ENCODE data around the gene GMDS. TPM values are rescaled to one million over a fixed set of nuclear protein-coding genes. Genes with fewer than 3 reads are reported as not detected.

Gene GMDS
- total and polyA plus RNA-seq, 2 experiments from 2014 or later = 30.1 to 36.5 TPM

- TF ChIP-seq JUNB (IDR thresholded peaks at IDR 0.05; ENCODE audit: unreplicated experiment) (no peak), POLR2AphosphoS5 (IDR thresholded peaks at IDR 0.05; ENCODE audit: low read depth) (no peak), EZH2 (IDR thresholded peaks at IDR 0.05; ENCODE audit: low read depth, unreplicated experiment) (no peak), CREB1 (CRISPR knock-in tag; IDR thresholded peaks at IDR 0.05; ENCODE audit: low read depth) (no peak), NANOG (IDR thresholded peaks at IDR 0.05; ENCODE audit: borderline replicate concordance) (no peak), EZH2phosphoT487 (IDR thresholded peaks at IDR 0.05; ENCODE audit: unreplicated experiment) (no peak), ZNF331 (CRISPR knock-in tag; IDR thresholded peaks at IDR 0.05; ENCODE audit: low read depth) (no peak)
- TF ChIP-seq, protein P1, sequence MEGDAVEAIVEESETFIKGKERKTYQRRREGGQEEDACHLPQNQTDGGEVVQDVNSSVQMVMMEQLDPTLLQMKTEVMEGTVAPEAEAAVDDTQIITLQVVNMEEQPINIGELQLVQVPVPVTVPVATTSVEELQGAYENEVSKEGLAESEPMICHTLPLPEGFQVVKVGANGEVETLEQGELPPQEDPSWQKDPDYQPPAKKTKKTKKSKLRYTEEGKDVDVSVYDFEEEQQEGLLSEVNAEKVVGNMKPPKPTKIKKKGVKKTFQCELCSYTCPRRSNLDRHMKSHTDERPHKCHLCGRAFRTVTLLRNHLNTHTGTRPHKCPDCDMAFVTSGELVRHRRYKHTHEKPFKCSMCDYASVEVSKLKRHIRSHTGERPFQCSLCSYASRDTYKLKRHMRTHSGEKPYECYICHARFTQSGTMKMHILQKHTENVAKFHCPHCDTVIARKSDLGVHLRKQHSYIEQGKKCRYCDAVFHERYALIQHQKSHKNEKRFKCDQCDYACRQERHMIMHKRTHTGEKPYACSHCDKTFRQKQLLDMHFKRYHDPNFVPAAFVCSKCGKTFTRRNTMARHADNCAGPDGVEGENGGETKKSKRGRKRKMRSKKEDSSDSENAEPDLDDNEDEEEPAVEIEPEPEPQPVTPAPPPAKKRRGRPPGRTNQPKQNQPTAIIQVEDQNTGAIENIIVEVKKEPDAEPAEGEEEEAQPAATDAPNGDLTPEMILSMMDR (conservative IDR thresholded peaks at IDR 0.05; ENCODE audit: low read depth in 2 of 2) = no peak
- TF ChIP-seq, protein P2, sequence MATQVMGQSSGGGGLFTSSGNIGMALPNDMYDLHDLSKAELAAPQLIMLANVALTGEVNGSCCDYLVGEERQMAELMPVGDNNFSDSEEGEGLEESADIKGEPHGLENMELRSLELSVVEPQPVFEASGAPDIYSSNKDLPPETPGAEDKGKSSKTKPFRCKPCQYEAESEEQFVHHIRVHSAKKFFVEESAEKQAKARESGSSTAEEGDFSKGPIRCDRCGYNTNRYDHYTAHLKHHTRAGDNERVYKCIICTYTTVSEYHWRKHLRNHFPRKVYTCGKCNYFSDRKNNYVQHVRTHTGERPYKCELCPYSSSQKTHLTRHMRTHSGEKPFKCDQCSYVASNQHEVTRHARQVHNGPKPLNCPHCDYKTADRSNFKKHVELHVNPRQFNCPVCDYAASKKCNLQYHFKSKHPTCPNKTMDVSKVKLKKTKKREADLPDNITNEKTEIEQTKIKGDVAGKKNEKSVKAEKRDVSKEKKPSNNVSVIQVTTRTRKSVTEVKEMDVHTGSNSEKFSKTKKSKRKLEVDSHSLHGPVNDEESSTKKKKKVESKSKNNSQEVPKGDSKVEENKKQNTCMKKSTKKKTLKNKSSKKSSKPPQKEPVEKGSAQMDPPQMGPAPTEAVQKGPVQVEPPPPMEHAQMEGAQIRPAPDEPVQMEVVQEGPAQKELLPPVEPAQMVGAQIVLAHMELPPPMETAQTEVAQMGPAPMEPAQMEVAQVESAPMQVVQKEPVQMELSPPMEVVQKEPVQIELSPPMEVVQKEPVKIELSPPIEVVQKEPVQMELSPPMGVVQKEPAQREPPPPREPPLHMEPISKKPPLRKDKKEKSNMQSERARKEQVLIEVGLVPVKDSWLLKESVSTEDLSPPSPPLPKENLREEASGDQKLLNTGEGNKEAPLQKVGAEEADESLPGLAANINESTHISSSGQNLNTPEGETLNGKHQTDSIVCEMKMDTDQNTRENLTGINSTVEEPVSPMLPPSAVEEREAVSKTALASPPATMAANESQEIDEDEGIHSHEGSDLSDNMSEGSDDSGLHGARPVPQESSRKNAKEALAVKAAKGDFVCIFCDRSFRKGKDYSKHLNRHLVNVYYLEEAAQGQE (IDR thresholded peaks at IDR 0.05; ENCODE audit: unreplicated experiment) = no peak
These were observed 226.4 kb downstream of the GMDS start (continued) for GRCh38 chr6:2019051-2019450.

- Histone ChIP-seq H3K27me3 (ENCODE audit: insufficient read depth) (no peaks in the 10 kb centered on the region), H3F3A (replicated peaks; ENCODE audit: low read depth) (no peaks in the 10 kb centered on the region), H2AFZ (no peak overlapping the region), H3K4me3 (no peak overlapping the region), H3K36me3 (ENCODE audit: insufficient read depth) (no peaks in the 10 kb centered on the region), H4K20me1 (replicated peaks; ENCODE audit: insufficient read depth) (no peaks in the 10 kb centered on the region), H3K4me1 (ENCODE audit: insufficient read depth) (peaks cover 2% of the 10 kb centered on the region), H3K9me2 (ENCODE audit: insufficient read depth) (no peaks in the 10 kb centered on the region), H3K79me2 (replicated peaks; ENCODE audit: insufficient read depth) (no peaks in the 10 kb centered on the region), H3K27ac (ENCODE audit: low read depth) (no peak overlapping the region), H3K4me2 (no peak overlapping the region)
- H3K4me1 Mint-ChIP-seq = peaks cover 5% of the 10 kb centered on the region
- H3K27me3 Mint-ChIP-seq (ENCODE audit: insufficient read depth, low read depth, poor library complexity) = no peaks in the 10 kb centered on the region
- H3K4me3 Mint-ChIP-seq = no peak overlapping the region
- ATAC-seq (no peak), DNase-seq (ENCODE audit: low spot score) (no peak)
- peaks cover under 1% of the 10 kb centered on the region; the same call in 2 of the 3 replicates for H3K9me3 Mint-ChIP-seq
- no peaks in the 10 kb centered on the region for H3K36me3 Mint-ChIP-seq (ENCODE audit: low read depth)
- no peak overlapping the region for H3K27ac Mint-ChIP-seq
- TF ChIP-seq ZNF114 (CRISPR knock-in tag; IDR thresholded peaks at IDR 0.05) (no peak), ZNF331 (CRISPR knock-in tag; IDR thresholded peaks at IDR 0.05; ENCODE audit: low read depth) (no peak), EZH2phosphoT487 (IDR thresholded peaks at IDR 0.05; ENCODE audit: unreplicated experiment) (no peak), NANOG (IDR thresholded peaks at IDR 0.05; ENCODE audit: borderline replicate concordance) (no peak), CREB1 (CRISPR knock-in tag; IDR thresholded peaks at IDR 0.05; ENCODE audit: low read depth) (no peak), STAT1 (IDR thresholded peaks at IDR 0.05; ENCODE audit: unreplicated experiment) (no peak), POLR2AphosphoS5 (IDR thresholded peaks at IDR 0.05; ENCODE audit: low read depth) (no peak), EZH2 (IDR thresholded peaks at IDR 0.05; ENCODE audit: low read depth, unreplicated experiment) (no peak), JUNB (IDR thresholded peaks at IDR 0.05; ENCODE audit: unreplicated experiment) (no peak), ETS1 (IDR thresholded peaks at IDR 0.05) (no peak)
- TF ChIP-seq, protein P1 (conservative IDR thresholded peaks at IDR 0.05; ENCODE audit: low read depth in 2 of 2) = no peak
- TF ChIP-seq, protein P2 (IDR thresholded peaks at IDR 0.05; ENCODE audit: unreplicated experiment) = no peak
These were observed 229.4 kb downstream of the GMDS start for GRCh38 chr6:2016040-2016439.
